KMS-11 (cell line): ENCODE data around the gene PYHIN1.

Experiments
- H2AFZ ChIP-seq: fragments of 200-600 bp; sonication (generic); 2 replicates; pipeline ENCODE4 v1.6.1; 2016; ENCODE audit warnings: antibody characterized with exemption, mixed run types, low read depth
- H3K27ac ChIP-seq: fragments of 200-600 bp; sonication (generic); 2 replicates; pipeline ENCODE4 v1.6.1; 2016; ENCODE audit warnings: mild to moderate bottlenecking, mixed run types
- H3K27me3 ChIP-seq: fragments of 200-600 bp; sonication (generic); 2 replicates; pipeline ENCODE4 v1.6.1; 2017; ENCODE audit warnings: mild to moderate bottlenecking, low read depth, mixed run types, moderate library complexity; ENCODE audit not compliant: insufficient read depth
- H3K36me3 ChIP-seq: fragments of 200-600 bp; sonication (generic); 2 replicates; pipeline ENCODE4 v1.6.1; 2017; ENCODE audit warnings: mild to moderate bottlenecking, mixed run types; ENCODE audit not compliant: insufficient read depth
- H3K4me1 ChIP-seq: fragments of 200-600 bp; sonication (generic); 2 replicates; pipeline ENCODE4 v1.6.1; 2016; ENCODE audit warnings: mild to moderate bottlenecking, low read depth, mixed run types; ENCODE audit not compliant: poor library complexity, severe bottlenecking
- H3K4me2 ChIP-seq: fragments of 200-600 bp; sonication (generic); 2 replicates; pipeline ENCODE4 v1.7.0; 2016; ENCODE audit warnings: mild to moderate bottlenecking, mixed run types
- H3K4me3 ChIP-seq: fragments of 200-600 bp; sonication (generic); IDR thresholded peaks from 2 replicates; pipeline ENCODE4 v1.6.1; 2017; ENCODE audit warnings: low read depth, low read length, mixed read lengths; ENCODE audit not compliant: insufficient read depth
- H3K79me2 ChIP-seq: fragments of 200-600 bp; sonication (generic); 2 replicates; pipeline ENCODE4 v1.6.1; 2016; ENCODE audit warnings: low read depth, mixed run types; ENCODE audit not compliant: insufficient read depth
- H3K9ac ChIP-seq: fragments of 200-600 bp; sonication (generic); 2 replicates; pipeline ENCODE4 v1.6.1; 2016; ENCODE audit warnings: mild to moderate bottlenecking, mixed run types
- H4K20me1 ChIP-seq: fragments of 200-600 bp; sonication (generic); 2 replicates; pipeline ENCODE4 v1.6.1; 2016; ENCODE audit warnings: mild to moderate bottlenecking, mixed run types; ENCODE audit not compliant: insufficient read depth
- TF ChIP-seq, protein P1 (sequence below): fragments of 200-600 bp; sonication (generic); conservative IDR thresholded peaks from 2 replicates; pipeline ENCODE4 v1.6.1; 2017; ENCODE audit warnings: low read depth, mild to moderate bottlenecking, antibody characterized with exemption, low read length, moderate library complexity, mixed read lengths

PYHIN1 gene

DNA sequence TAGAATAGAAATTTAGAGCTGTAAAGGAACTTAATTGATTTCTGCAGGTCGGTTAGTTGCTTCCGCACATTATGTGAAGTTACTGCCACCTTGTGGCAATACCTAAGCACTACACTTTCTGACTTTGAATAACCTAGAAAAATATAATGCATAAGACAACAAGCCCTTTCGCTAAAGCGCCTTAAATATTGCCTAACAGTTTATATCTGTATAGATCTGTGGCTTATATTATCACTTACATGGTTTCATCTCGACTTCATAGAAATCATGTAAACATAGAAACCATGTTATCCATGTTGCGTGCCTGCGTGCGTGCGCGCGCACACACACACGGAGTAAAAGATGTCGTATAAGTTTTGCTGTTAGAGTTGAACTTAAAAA is 67.4 kb downstream of the PYHIN1 start:
- H3K27me3 ChIP-seq, result no peaks in the 10 kb centered on the region
- no peak overlapping the region for H3K4me2 ChIP-seq
- no peak overlapping the region for H3K4me3 ChIP-seq
- H3K79me2 ChIP-seq, result no peaks in the 10 kb centered on the region
- H4K20me1 ChIP-seq, result no peaks in the 10 kb centered on the region
- TF ChIP-seq, protein P1, sequence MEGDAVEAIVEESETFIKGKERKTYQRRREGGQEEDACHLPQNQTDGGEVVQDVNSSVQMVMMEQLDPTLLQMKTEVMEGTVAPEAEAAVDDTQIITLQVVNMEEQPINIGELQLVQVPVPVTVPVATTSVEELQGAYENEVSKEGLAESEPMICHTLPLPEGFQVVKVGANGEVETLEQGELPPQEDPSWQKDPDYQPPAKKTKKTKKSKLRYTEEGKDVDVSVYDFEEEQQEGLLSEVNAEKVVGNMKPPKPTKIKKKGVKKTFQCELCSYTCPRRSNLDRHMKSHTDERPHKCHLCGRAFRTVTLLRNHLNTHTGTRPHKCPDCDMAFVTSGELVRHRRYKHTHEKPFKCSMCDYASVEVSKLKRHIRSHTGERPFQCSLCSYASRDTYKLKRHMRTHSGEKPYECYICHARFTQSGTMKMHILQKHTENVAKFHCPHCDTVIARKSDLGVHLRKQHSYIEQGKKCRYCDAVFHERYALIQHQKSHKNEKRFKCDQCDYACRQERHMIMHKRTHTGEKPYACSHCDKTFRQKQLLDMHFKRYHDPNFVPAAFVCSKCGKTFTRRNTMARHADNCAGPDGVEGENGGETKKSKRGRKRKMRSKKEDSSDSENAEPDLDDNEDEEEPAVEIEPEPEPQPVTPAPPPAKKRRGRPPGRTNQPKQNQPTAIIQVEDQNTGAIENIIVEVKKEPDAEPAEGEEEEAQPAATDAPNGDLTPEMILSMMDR, result peak; percentile 99
- H3K27ac ChIP-seq, result no peak overlapping the region
- no peak overlapping the region for H3K9ac ChIP-seq
- no peaks in the 10 kb centered on the region for H3K36me3 ChIP-seq
- H3K4me1 ChIP-seq, result no peaks in the 10 kb centered on the region
- H2AFZ ChIP-seq, result peak overlapping the region; percentile 12; the same call in 1 of the 2 replicates

DNA sequence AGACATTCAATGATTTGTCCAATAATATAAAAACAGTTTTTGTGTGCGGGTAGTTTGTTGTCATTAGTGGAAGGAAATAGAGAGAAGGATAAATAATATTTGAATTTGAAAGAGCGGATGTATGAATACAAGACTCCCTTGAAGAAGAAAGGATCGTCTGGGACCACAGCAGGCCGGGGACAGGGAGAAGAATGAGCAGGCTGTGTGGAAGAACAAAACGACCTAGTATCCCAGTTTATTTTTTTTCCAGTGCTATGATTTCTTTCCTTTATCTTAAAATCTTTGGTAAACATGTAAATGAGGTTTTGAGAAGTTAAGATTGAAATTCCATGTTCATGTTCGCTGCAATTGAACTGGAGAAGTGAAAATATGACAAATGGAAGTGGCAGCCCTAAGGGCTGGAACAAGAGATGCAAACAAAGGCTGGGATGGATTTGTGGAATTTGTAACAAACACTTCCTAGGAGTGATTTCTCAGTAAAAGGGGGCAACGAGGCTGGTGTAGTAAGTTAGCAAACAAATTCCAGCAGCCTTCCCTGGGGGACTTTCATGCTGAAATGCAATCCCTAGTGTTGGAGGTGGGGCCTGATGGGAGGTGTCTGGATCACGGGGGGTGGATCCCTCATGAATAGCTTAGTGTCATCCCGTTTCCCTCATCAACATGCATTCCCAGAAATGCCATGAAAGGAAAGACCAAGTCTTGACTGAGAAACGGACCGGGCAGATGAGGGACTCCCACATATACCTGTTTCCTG is 68.1 kb downstream of the PYHIN1 start:
- Histone ChIP-seq H3K4me3 (no peak overlapping the region), H3K27me3 (no peaks in the 10 kb centered on the region), H2AFZ (no peak overlapping the region), H3K4me2 (no peak overlapping the region), H3K9ac (no peak overlapping the region), H3K79me2 (no peaks in the 10 kb centered on the region), H3K36me3 (no peaks in the 10 kb centered on the region), H3K27ac (no peak overlapping the region), H4K20me1 (no peaks in the 10 kb centered on the region), H3K4me1 (no peaks in the 10 kb centered on the region)
- TF ChIP-seq, protein P1, result no peak

DNA sequence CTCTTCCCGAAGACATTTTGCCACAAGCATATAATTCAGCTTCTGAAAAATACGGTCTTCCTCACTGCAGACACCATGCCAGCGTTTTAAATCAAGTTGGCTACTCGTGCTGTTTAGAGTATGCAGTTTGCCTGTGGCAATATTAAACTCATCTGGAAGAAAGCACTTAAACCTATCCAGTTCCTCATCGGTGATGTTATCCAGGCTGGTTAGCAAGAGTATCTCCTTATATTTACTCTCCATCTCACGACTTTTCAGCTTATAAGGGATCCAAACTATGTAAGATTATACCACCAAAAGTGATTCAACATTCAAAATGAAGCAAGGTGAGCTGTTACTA is 68.7 kb downstream of the PYHIN1 start:
- TF ChIP-seq, protein P1, result no peak
- H3K4me2 ChIP-seq, result no peak overlapping the region
- no peak overlapping the region for H3K27ac ChIP-seq
- no peak overlapping the region for H3K9ac ChIP-seq
- no peaks in the 10 kb centered on the region for H4K20me1 ChIP-seq
- H3K4me1 ChIP-seq, result no peaks in the 10 kb centered on the region
- H3K36me3 ChIP-seq, result no peaks in the 10 kb centered on the region
- H3K4me3 ChIP-seq, result no peak overlapping the region
- no peak overlapping the region for H2AFZ ChIP-seq
- no peaks in the 10 kb centered on the region for H3K79me2 ChIP-seq
- H3K27me3 ChIP-seq, result no peaks in the 10 kb centered on the region

DNA sequence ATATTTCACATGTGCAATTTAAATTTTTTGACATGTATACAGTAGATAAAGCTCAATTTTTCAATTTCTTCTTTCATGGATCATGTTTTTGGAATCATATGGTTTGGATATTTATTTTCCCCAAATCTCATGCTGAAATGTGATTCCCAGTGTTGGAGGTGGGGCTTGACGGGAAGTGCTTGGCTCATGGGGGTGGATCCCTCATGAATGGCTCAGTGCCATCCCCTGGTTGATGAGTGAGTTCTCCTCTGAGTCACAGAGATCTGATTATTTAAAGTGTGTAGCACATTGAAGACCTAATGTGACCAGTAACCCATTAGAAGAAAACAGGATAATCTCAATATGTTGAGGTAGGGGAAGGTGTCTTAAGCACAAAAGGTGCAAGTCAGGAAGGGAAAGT is 69.3 kb downstream of the PYHIN1 start:
- no peaks in the 10 kb centered on the region for H3K4me1 ChIP-seq
- no peak overlapping the region for H3K4me3 ChIP-seq
- H3K9ac ChIP-seq, result no peak overlapping the region
- H3K4me2 ChIP-seq, result no peak overlapping the region
- H3K79me2 ChIP-seq, result no peaks in the 10 kb centered on the region
- no peaks in the 10 kb centered on the region for H3K27me3 ChIP-seq
- H2AFZ ChIP-seq, result no peak overlapping the region
- no peaks in the 10 kb centered on the region for H4K20me1 ChIP-seq
- no peak overlapping the region for H3K27ac ChIP-seq
- H3K36me3 ChIP-seq, result no peaks in the 10 kb centered on the region
- TF ChIP-seq, protein P1, result no peak
